Lower lobe of right lung (tissue), 2 donors: ENCODE measurements around the gene GLI3. TPM values are rescaled to one million over a fixed set of nuclear protein-coding genes. Genes with fewer than 3 reads are reported as not detected.
A peak's percentile ranks its signal among the peaks of the same experiment; 100 is the strongest.

Experiments
- ATAC-seq, 2 donors: fragments of 200-7000 bp; cut with Tn5 transposase; one replicate each; pipeline ENCODE4 v1.9.1; 2020 to 2022; ENCODE audit warnings: mild to moderate bottlenecking in 2 of 2, moderate library complexity in 2 of 2
- DNase-seq: peaks from one replicate; pipeline ENCODE4 v3.0.0-alpha.2; 2020
- H3K27ac ChIP-seq: fragments of 200-600 bp; one replicate; pipeline ENCODE4 v1.8.0; 2022
- H3K27me3 ChIP-seq: fragments of 200-600 bp; one replicate; pipeline ENCODE4 v1.8.0; 2022; ENCODE audit warnings: low read depth
- H3K36me3 ChIP-seq: fragments of 200-600 bp; one replicate; pipeline ENCODE4 v1.8.0; 2022; ENCODE audit warnings: mild to moderate bottlenecking
- H3K4me1 ChIP-seq: fragments of 200-600 bp; one replicate; pipeline ENCODE4 v1.8.0; 2022
- H3K4me3 ChIP-seq: fragments of 200-600 bp; one replicate; pipeline ENCODE4 v1.8.0; 2022; ENCODE audit warnings: mild to moderate bottlenecking
- H3K9me3 ChIP-seq: fragments of 200-600 bp; one replicate; pipeline ENCODE4 v1.8.0; 2022
- intact Hi-C: fragments of 100-400 bp; cut with DNase I; formaldehyde crosslinking; loops from one replicate; pipeline ENCODE4 v1.11.0; 2022
- total RNA-seq: library from RNA; stranded (reverse); fragmentation: NEBNext Ultra II Directional; extraction: Animal tissue kit (Norgen Biotek cat#: 25700); gene quantifications from one replicate; pipeline ENCODE4 v1.2.1, GENCODE V29; 2021
- TF ChIP-seq, protein P1 (sequence below): fragments of 200-600 bp; IDR thresholded peaks from one replicate; pipeline ENCODE4 v1.8.0; 2022; ENCODE audit warnings: antibody characterized with exemption, mild to moderate bottlenecking
- donor health status: DM: no; HTN: yes; CAD: no; lungs with severe emphysema.

GLI3 gene
- total RNA-seq, 1 donor from 2014 or later: 20.7 TPM

DNA sequence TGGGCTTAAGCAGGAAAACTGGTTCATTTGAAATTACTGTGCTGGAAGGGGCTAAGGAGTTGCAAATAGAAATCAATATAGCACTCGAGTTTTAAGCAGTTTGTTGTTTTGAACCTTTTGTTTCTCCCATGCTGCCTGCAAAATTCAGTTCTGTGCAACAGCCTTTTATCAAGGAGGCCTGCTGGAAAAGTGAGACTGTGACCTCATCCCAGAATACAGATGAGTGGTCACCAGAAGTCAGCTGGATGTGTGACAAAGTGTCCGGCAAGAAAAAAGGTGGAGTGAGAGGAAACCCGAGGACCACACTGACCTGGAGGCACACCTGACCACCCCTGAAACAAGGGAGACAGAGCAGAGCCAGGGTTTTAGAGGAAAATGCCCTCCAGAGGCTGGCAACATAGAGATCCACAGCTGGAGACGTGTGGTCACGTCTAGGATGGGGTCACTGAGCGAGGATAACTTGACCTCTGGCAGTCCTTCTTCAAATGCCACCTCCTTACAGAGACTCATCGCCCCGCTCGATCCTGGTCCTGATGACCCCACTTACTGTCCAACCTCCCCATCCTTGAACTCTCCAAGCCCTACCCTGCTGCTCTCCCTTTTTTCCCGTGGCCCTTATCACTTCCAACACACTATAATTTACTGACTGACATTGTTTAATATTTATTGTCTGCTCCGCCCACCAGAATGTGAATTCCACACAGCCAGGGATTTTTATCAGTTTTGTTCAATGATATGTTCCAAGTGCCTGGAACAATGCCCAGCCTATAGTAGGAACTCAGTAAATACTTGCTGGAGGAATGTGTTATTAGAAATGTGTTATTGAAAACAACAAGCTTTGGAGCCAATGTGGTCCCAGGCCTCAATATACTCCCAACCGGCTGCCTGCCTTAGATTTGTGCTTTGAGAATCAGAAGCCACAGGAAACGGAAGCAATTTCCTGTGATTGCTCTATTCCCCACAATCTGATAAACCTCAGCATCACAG lies 243.8 kb downstream of the GLI3 start:
- no peaks in the 10 kb centered on the region for H3K36me3 ChIP-seq
- H3K4me1 ChIP-seq: peaks cover 50% of the 10 kb centered on the region
- no peaks in the 10 kb centered on the region for H3K9me3 ChIP-seq
- no peak overlapping the region for H3K4me3 ChIP-seq
- no peak overlapping the region for H3K27ac ChIP-seq
- intact Hi-C loops: no loop called here
- TF ChIP-seq, protein P1, sequence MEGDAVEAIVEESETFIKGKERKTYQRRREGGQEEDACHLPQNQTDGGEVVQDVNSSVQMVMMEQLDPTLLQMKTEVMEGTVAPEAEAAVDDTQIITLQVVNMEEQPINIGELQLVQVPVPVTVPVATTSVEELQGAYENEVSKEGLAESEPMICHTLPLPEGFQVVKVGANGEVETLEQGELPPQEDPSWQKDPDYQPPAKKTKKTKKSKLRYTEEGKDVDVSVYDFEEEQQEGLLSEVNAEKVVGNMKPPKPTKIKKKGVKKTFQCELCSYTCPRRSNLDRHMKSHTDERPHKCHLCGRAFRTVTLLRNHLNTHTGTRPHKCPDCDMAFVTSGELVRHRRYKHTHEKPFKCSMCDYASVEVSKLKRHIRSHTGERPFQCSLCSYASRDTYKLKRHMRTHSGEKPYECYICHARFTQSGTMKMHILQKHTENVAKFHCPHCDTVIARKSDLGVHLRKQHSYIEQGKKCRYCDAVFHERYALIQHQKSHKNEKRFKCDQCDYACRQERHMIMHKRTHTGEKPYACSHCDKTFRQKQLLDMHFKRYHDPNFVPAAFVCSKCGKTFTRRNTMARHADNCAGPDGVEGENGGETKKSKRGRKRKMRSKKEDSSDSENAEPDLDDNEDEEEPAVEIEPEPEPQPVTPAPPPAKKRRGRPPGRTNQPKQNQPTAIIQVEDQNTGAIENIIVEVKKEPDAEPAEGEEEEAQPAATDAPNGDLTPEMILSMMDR: no peak
- DNase-seq (no peak), ATAC-seq (peak; percentile 57 to 67)
- no peaks in the 10 kb centered on the region for H3K27me3 ChIP-seq

DNA sequence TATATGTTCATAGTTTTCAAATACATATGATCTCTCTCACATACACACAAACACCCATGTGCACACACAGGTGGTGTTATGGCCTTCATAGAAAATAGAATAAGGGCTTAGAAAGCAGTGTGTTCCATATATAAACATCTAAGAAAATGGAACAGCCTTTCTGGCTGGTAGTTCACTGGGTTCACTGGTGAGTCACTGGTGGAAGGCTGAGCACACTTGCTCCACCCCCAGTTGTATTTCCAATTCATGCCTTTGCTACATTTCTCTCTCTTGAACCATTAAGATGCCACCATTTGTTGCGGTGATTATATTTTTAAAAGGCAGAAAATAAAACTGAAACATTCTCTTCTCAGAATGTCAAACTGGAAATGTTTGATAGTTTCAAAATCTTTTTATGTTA lies 252.1 kb downstream of the GLI3 start:
- intact Hi-C loops: no loop called here
- H3K27me3 ChIP-seq: no peaks in the 10 kb centered on the region
- H3K4me3 ChIP-seq: no peak overlapping the region
- no peak for ATAC-seq
- no peaks in the 10 kb centered on the region for H3K36me3 ChIP-seq
- H3K9me3 ChIP-seq: no peaks in the 10 kb centered on the region
- DNase-seq: no peak
- H3K27ac ChIP-seq: no peak overlapping the region
- no peaks in the 10 kb centered on the region for H3K4me1 ChIP-seq
- TF ChIP-seq, protein P1: no peak

DNA sequence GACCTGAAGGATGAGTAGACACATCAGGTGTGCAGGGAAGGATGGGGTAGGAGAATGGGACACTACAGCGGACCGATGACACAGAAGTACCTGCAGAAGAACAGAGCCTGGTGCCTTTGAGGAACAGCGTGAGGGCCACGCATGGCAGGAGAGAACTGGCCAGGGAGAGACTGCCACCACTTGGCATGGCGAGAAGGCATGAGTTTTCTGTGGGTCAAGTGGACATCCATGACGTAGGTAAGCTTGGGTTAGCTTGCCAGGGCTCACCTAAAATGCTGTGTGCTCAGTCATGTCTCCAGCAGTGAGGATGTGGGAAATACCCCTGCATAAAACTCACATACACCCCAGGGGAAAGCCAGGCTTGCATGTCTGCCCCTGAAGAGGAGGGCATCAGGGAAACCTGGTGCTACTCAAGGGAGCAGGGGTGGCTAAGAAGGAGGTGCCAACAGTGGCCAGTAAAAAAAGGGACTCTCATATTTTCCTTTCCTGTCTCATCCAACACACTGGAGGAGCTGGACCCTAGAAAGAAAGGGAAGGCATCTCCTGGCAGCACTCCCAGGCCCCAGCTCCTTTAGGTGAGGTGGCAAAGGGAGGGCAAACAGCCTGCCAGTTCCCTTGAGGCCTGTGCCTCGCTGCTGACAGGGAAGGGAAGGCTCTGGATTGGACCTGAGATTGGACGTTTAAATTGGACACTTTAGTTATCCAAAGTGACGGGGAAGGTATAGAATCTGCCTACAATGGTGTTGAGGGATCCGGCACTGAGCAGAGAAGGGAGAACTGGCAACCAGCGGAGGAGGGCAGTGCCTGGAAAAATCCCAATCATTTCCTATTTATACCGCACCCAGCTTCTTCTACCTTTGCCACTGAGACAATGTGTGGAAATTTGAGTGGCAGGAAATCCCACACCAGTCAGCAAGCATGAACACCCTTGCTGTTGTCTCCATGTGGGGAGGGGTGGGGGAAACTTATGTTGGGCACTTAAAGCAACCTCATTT lies 255.7 kb downstream of the GLI3 start:
- intact Hi-C loops: no loop called here
- ATAC-seq (peak in 1 of 2 donors; percentile 24), DNase-seq (no peak)
- Histone ChIP-seq H3K36me3 (no peaks in the 10 kb centered on the region), H3K27ac (no peak overlapping the region), H3K9me3 (no peaks in the 10 kb centered on the region), H3K27me3 (no peaks in the 10 kb centered on the region), H3K4me3 (no peak overlapping the region), H3K4me1 (peaks cover 10% of the 10 kb centered on the region)
- TF ChIP-seq, protein P1: no peak

DNA sequence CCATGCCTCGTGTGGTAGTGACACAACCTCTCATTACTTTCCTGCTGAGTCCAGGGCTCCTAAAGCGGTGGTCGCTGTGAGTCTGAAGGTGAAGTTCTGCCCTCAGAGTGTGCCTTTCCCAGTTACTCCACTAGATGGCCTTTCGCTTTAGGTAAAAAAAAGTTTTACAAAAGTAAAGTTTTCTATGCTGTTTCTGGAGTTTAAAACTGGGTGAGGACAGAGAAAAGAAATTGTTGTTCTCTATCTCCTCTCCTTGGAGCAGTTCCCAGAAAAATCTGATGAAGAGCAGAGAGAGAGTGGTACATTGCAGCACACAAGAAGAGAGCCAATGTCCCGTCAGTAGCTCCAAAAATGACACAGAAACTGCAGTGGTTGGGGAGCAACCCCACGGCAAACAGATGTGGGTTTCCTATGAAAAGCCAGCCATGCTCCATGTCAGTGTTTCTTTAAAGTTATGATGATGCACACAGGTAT lies 257.1 kb downstream of the GLI3 start:
- TF ChIP-seq, protein P1: peak; percentile 66
- Histone ChIP-seq H3K4me3 (no peak overlapping the region), H3K4me1 (peaks cover 21% of the 10 kb centered on the region), H3K27ac (no peak overlapping the region), H3K36me3 (no peaks in the 10 kb centered on the region), H3K27me3 (no peaks in the 10 kb centered on the region), H3K9me3 (no peaks in the 10 kb centered on the region)
- no peak for DNase-seq
- intact Hi-C loops: no loop called here
- ATAC-seq: peak in 1 of 2 donors; percentile 30

DNA sequence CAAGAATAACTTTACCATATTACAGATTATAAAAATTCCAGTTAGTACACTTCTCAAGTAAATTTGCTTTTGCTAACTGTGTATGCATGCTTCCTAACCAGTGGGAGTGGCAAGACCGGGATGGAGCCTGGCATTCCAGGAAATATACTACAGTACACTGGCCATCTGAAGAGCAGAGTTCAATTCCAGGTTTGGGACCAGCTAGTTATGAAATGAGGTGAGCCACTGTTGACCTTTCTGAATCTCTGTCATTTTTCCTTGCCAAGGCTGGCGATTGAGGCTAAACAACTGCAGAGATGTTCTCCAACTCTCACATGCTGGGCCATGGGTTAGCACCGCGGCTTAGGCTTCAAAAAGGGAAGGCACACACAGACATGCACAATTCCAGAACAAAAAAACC lies 258.2 kb downstream of the GLI3 start:
- Histone ChIP-seq H3K27ac (no peak overlapping the region), H3K36me3 (no peaks in the 10 kb centered on the region), H3K9me3 (no peaks in the 10 kb centered on the region), H3K27me3 (no peaks in the 10 kb centered on the region), H3K4me3 (no peak overlapping the region), H3K4me1 (peaks cover 24% of the 10 kb centered on the region)
- intact Hi-C loops: no loop called here
- TF ChIP-seq, protein P1: no peak
- no peak for ATAC-seq
- no peak for DNase-seq
